ENCODE measurements around the gene CUBN.

DNA sequence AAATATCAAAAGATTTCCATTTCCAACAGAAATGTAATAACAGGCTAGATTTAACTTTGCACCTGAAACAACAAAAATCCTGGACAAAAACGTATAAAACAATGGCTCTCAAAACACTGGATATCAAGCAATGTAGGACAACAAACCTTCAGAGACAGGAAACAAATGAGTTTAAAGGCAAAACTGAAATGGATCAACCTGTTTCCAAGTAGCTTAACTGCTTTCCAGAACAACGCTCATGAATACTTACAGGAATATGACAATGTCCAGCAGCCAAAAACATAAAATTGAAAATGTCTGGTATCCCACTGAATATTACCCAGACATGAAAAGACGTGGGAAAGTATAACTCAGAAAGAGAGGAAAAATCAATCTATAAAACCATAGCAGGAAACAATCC, 62.8 kb downstream of the CUBN start:
- TF ChIP-seq, protein P1, sequence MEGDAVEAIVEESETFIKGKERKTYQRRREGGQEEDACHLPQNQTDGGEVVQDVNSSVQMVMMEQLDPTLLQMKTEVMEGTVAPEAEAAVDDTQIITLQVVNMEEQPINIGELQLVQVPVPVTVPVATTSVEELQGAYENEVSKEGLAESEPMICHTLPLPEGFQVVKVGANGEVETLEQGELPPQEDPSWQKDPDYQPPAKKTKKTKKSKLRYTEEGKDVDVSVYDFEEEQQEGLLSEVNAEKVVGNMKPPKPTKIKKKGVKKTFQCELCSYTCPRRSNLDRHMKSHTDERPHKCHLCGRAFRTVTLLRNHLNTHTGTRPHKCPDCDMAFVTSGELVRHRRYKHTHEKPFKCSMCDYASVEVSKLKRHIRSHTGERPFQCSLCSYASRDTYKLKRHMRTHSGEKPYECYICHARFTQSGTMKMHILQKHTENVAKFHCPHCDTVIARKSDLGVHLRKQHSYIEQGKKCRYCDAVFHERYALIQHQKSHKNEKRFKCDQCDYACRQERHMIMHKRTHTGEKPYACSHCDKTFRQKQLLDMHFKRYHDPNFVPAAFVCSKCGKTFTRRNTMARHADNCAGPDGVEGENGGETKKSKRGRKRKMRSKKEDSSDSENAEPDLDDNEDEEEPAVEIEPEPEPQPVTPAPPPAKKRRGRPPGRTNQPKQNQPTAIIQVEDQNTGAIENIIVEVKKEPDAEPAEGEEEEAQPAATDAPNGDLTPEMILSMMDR (IDR thresholded peaks at IDR 0.05) = no peak
- no peak for TF ChIP-seq POLR2AphosphoS5 (IDR thresholded peaks at IDR 0.05; ENCODE audit: low read depth, low read length)
- no peak for TF ChIP-seq TCF7L2 (IDR thresholded peaks at IDR 0.05; ENCODE audit: low read depth, low read length)
- TF ChIP-seq, protein P2, sequence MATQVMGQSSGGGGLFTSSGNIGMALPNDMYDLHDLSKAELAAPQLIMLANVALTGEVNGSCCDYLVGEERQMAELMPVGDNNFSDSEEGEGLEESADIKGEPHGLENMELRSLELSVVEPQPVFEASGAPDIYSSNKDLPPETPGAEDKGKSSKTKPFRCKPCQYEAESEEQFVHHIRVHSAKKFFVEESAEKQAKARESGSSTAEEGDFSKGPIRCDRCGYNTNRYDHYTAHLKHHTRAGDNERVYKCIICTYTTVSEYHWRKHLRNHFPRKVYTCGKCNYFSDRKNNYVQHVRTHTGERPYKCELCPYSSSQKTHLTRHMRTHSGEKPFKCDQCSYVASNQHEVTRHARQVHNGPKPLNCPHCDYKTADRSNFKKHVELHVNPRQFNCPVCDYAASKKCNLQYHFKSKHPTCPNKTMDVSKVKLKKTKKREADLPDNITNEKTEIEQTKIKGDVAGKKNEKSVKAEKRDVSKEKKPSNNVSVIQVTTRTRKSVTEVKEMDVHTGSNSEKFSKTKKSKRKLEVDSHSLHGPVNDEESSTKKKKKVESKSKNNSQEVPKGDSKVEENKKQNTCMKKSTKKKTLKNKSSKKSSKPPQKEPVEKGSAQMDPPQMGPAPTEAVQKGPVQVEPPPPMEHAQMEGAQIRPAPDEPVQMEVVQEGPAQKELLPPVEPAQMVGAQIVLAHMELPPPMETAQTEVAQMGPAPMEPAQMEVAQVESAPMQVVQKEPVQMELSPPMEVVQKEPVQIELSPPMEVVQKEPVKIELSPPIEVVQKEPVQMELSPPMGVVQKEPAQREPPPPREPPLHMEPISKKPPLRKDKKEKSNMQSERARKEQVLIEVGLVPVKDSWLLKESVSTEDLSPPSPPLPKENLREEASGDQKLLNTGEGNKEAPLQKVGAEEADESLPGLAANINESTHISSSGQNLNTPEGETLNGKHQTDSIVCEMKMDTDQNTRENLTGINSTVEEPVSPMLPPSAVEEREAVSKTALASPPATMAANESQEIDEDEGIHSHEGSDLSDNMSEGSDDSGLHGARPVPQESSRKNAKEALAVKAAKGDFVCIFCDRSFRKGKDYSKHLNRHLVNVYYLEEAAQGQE (IDR thresholded peaks at IDR 0.05; ENCODE audit: insufficient read depth in 1 of 2, low read depth in 2 of 2, low read length in 1 of 2) = no peak
- no peak for TF ChIP-seq SIN3A (IDR thresholded peaks at IDR 0.05; ENCODE audit: borderline replicate concordance, insufficient read depth, low read depth, low read length)

All from Panc1 (cell line).